Measurements from ENCODE around the gene ATAD1.

Gene ATAD1

GRCh38 chr10:87841186-87841585 is 23.2 kb upstream of the ATAD1 start:
- TF ChIP-seq FOXM1 (IDR thresholded peaks at IDR 0.05; ENCODE audit: borderline replicate concordance, low read depth): no peak
- TF ChIP-seq ZBTB7A (IDR thresholded peaks at IDR 0.05; ENCODE audit: low read depth): no peak
- TF ChIP-seq TCF12 (IDR thresholded peaks at IDR 0.05; ENCODE audit: low read depth): no peak
- no peak for TF ChIP-seq CREB1 (IDR thresholded peaks at IDR 0.05; ENCODE audit: low read depth)
- no peak for TF ChIP-seq TAF1 (IDR thresholded peaks at IDR 0.05; ENCODE audit: low read depth)

GRCh38 chr10:87838650-87839049 is 20.6 kb upstream of the ATAD1 start:
- TF ChIP-seq TCF12 (IDR thresholded peaks at IDR 0.05; ENCODE audit: low read depth) (no peak), TEAD4 (IDR thresholded peaks at IDR 0.05) (no peak), REST (IDR thresholded peaks at IDR 0.05; ENCODE audit: low read depth) (no peak), TAF1 (IDR thresholded peaks at IDR 0.05; ENCODE audit: low read depth) (no peak), YY1 (IDR thresholded peaks at IDR 0.05; ENCODE audit: low read depth) (no peak), MAX (IDR thresholded peaks at IDR 0.05) (no peak), NFIC (IDR thresholded peaks at IDR 0.05) (no peak), EP300 (IDR thresholded peaks at IDR 0.05; ENCODE audit: borderline replicate concordance) (no peak), EGR1 (IDR thresholded peaks at IDR 0.05) (no peak), ZBTB7A (IDR thresholded peaks at IDR 0.05; ENCODE audit: low read depth) (no peak), RAD21 (IDR thresholded peaks at IDR 0.05; ENCODE audit: low read depth) (no peak)

GRCh38 chr10:87837445-87837844 is 19.4 kb upstream of the ATAD1 start:
- TF ChIP-seq ZBTB7A (IDR thresholded peaks at IDR 0.05; ENCODE audit: low read depth): no peak
- TF ChIP-seq EGR1 (IDR thresholded peaks at IDR 0.05): no peak
- TF ChIP-seq CEBPB (IDR thresholded peaks at IDR 0.05): no peak
- TF ChIP-seq TCF12 (IDR thresholded peaks at IDR 0.05; ENCODE audit: low read depth): no peak
- no peak for TF ChIP-seq TAF1 (IDR thresholded peaks at IDR 0.05; ENCODE audit: low read depth)
- TF ChIP-seq FOXM1 (IDR thresholded peaks at IDR 0.05; ENCODE audit: borderline replicate concordance, low read depth): no peak
- no peak for TF ChIP-seq RAD21 (IDR thresholded peaks at IDR 0.05; ENCODE audit: low read depth)
- no peak for TF ChIP-seq YY1 (IDR thresholded peaks at IDR 0.05; ENCODE audit: low read depth)
- TF ChIP-seq REST (IDR thresholded peaks at IDR 0.05; ENCODE audit: low read depth): no peak
- TF ChIP-seq NFIC (IDR thresholded peaks at IDR 0.05): no peak
- TF ChIP-seq EP300 (IDR thresholded peaks at IDR 0.05; ENCODE audit: borderline replicate concordance): no peak
- TF ChIP-seq CREB1 (IDR thresholded peaks at IDR 0.05; ENCODE audit: low read depth): no peak

GRCh38 chr10:87836098-87836497 is 18.1 kb upstream of the ATAD1 start:
- TF ChIP-seq TEAD4 (IDR thresholded peaks at IDR 0.05) (no peak), MAX (IDR thresholded peaks at IDR 0.05) (no peak), EGR1 (IDR thresholded peaks at IDR 0.05) (no peak), TAF1 (IDR thresholded peaks at IDR 0.05; ENCODE audit: low read depth) (no peak), FOXM1 (IDR thresholded peaks at IDR 0.05; ENCODE audit: borderline replicate concordance, low read depth) (no peak), ZBTB7A (IDR thresholded peaks at IDR 0.05; ENCODE audit: low read depth) (no peak), EP300 (IDR thresholded peaks at IDR 0.05; ENCODE audit: borderline replicate concordance) (no peak), REST (IDR thresholded peaks at IDR 0.05; ENCODE audit: low read depth) (no peak), USF1 (IDR thresholded peaks at IDR 0.05) (no peak), YY1 (IDR thresholded peaks at IDR 0.05; ENCODE audit: low read depth) (no peak), CREB1 (IDR thresholded peaks at IDR 0.05; ENCODE audit: low read depth) (no peak), RAD21 (IDR thresholded peaks at IDR 0.05; ENCODE audit: low read depth) (no peak), NFIC (IDR thresholded peaks at IDR 0.05) (no peak), CEBPB (IDR thresholded peaks at IDR 0.05) (no peak), TCF12 (IDR thresholded peaks at IDR 0.05; ENCODE audit: low read depth) (no peak)

Measured in Ishikawa (cell line).